Measurements from ENCODE around the gene PAPSS1. TPM values are rescaled to one million over a fixed set of nuclear protein-coding genes. Genes with fewer than 3 reads are reported as not detected.

Gene PAPSS1
- total RNA-seq, 1 experiment from 2014 or later: 59.0 TPM

GRCh38 chr4:107691378-107691777, 28.7 kb downstream of the PAPSS1 start:
- Histone ChIP-seq H3K27ac (ENCODE audit: low read depth, low read length) (no peak overlapping the region), H4K20me1 (ENCODE audit: insufficient read depth) (no peaks in the 10 kb centered on the region)
- intact Hi-C loops (cut with micrococcal nuclease): no loop called here

More at GRCh38 chr4:107691378-107691777, 28.7 kb downstream of the PAPSS1 start:
- Histone ChIP-seq H3K4me1 (ENCODE audit: control insufficient read depth in 1 of 2, insufficient read depth in 2 of 2, low read length in 2 of 2) (peaks cover 6 to 19% of the 10 kb centered on the region in 2 experiments), H3K4me2 (ENCODE audit: low read length) (no peak overlapping the region), H3K79me2 (ENCODE audit: insufficient read depth, low read length) (no peaks in the 10 kb centered on the region; the same call in 1 of the 2 replicates), H3K9me3 (ENCODE audit: control insufficient read depth in 1 of 2, insufficient read depth in 1 of 2, low read depth in 1 of 2, low read length in 2 of 2) (no peaks in the 10 kb centered on the region), H2AFZ (ENCODE audit: low read depth, low read length, poor library complexity, severe bottlenecking) (no peak overlapping the region), H3K27me3 (ENCODE audit: insufficient read depth, low read length) (no peaks in the 10 kb centered on the region), H3K36me3 (ENCODE audit: control insufficient read depth in 1 of 2, insufficient read depth in 2 of 2, low read length in 2 of 2) (no peaks in the 10 kb centered on the region), H3K4me3 (replicated peaks in 1 of 2; ENCODE audit: low read depth in 1 of 2, low read length in 2 of 2) (no peak overlapping the region), H3K9me2 (ENCODE audit: insufficient read depth) (no peaks in the 10 kb centered on the region), H3K9ac (ENCODE audit: low read length) (no peak overlapping the region)
- no TSS peak for BruUV-seq (replicated peaks)
- DNase-seq (ENCODE audit: low read depth, low spot score): no peak
- TF ChIP-seq REST (IDR thresholded peaks at IDR 0.05; ENCODE audit: low read depth) (no peak), ZBTB33 (IDR thresholded peaks at IDR 0.05; ENCODE audit: extremely low read depth, insufficient replicate concordance, low read length) (no peak), CTCF (IDR thresholded peaks at IDR 0.05 in 2 of 3, conservative IDR thresholded peaks at IDR 0.05 in 1 of 3; ENCODE audit: borderline replicate concordance in 1 of 3, insufficient read depth in 1 of 3, low read depth in 2 of 3, low read length in 2 of 3) (no peak), SIN3A (IDR thresholded peaks at IDR 0.05; ENCODE audit: low read depth) (no peak), POLR2AphosphoS5 (IDR thresholded peaks at IDR 0.05; ENCODE audit: low read depth, low read length) (no peak), YY1 (IDR thresholded peaks at IDR 0.05; ENCODE audit: extremely low read depth, insufficient replicate concordance, low read depth, low read length) (no peak), SP1 (IDR thresholded peaks at IDR 0.05; ENCODE audit: low read depth) (no peak), ELF1 (IDR thresholded peaks at IDR 0.05; ENCODE audit: borderline replicate concordance, low read depth) (no peak), TCF7L2 (IDR thresholded peaks at IDR 0.05; ENCODE audit: borderline replicate concordance, extremely low read depth, insufficient read depth, insufficient read length) (no peak), EZH2 (IDR thresholded peaks at IDR 0.05) (no peak), FOSL1 (IDR thresholded peaks at IDR 0.05; ENCODE audit: low read depth) (no peak), ZNF274 (IDR thresholded peaks at IDR 0.05; ENCODE audit: low read depth, low read length) (no peak), ZFX (IDR thresholded peaks at IDR 0.05) (no peak), MAX (IDR thresholded peaks at IDR 0.05) (no peak), EGR1 (IDR thresholded peaks at IDR 0.05; ENCODE audit: low read depth) (no peak)
- POLR2A ChIA-PET: no interaction called here
- ATAC-seq: no peak
- RAD21 ChIA-PET (ENCODE audit: low non-redundant PET in 1 of 2, low total read pairs in 2 of 2, uncharacterized antibody in 2 of 2, unreplicated experiment in 2 of 2): no interaction called here
- CTCF ChIA-PET: no interaction called here

Data from HCT116 (cell line).